ENCODE data around the gene FBLN7. TPM values are rescaled to one million over a fixed set of nuclear protein-coding genes. Genes with fewer than 3 reads are reported as not detected.

Gene FBLN7
- total RNA-seq, 1 donor from 2014 or later = 1.2 TPM

GRCh38 chr2:112156152-112156986 lies 18.2 kb downstream of the FBLN7 start:
- DNase-seq (ENCODE audit: low spot score) = no peak

DNA sequence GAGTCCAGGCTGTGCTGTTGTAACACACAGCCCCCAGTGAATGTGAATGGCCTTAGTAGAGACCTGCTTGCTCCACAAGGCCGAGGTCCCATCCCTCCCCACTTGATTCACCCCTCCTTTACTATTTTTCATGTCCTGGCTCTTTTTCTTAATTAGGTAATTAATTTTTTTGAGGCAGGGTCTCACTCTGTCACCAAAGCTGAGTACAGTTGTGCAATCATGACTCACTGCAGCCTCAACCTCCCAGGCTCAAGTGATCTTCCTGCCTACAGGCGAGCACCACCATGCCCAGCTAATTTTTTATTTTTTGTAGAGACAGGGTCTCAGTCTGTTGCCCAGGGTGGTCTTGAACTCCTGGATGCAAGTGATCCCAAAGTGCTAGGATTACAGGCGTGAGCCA lies 19.3 kb downstream of the FBLN7 start:
- no peak for DNase-seq (ENCODE audit: low spot score)

GRCh38 chr2:112159454-112159921 lies 21.3 kb downstream of the FBLN7 start:
- no peak for DNase-seq (ENCODE audit: low spot score)

DNA sequence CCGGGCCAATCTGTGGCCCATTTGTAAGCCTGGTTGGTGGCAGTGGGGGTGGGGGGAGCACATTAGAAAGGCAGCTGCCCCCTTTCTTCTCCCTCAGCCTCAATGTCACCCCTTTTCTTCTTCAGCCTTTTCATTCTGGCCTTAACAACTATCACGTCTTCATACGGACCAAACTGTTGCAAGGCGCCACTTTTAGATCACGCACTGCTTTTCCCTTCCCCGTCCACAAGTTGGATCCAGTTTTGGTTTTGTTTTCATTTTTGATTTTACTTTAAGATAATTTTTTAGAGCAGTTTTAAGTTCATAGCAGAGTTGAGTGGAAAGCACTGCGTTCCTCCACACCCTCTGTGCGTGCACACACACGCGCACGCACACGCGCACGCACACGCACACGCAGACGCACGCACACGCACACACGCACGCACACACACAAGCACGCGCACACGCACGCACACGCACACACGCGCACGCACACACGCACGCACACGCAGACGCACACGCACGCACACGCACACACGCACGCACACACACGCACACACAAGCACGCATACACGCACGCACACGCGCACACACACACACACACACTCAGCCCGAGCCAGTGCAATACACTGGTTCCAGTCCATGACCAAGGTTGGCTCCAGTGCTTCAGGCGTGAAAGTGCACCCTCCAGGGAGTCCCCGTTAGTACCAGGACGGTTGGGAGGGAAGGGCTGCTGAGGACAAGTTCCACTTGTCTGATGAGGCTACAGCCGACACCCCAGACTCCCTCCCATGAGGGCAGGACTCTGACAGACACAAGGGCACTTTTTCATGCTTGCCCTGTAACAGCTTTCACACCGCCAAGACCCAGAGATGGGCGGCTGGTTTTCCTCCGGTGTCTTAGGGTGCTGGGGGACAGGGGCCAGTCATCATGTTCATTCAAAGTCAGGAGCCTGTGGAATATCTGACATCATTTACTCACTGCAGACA lies 22.4 kb downstream of the FBLN7 start:
- DNase-seq (ENCODE audit: low spot score) = no peak

DNA sequence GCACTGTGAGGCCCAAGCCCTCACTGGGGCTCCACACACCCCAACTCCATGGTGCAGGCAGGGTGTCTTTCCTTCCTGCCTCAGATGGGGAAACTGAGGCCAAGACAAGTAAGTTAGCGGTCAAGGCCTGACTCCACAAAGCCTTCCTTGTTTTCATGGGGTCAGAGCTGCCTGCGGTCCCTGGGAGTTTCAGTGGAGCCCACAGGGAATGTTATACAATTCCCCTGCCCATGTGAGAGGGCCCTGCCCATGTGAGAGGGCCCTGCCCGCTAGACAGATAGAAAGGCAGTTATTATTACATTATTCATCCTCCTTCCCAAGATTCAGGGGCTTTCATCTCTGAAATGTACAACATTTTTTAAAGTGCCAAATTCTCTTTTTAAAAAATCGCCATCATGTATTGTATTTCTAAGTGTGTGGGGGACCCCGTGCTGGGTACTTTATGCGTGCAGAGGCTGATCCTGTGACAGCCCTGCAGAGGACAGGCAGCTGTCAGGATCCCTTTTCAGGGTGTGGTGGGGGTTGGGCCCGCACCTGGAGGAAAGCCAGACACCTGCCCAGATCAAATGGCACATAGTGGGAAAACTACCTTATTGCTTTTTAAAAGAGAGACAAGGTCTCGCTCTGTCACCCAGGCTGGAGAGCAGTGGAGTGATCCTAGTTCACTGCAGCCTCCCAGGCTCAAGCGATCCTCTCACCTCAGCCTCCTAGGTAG lies 23.4 kb downstream of the FBLN7 start:
- no peak for DNase-seq (ENCODE audit: low spot score)

- no peak for DNase-seq (ENCODE audit: low spot score)
Measured at GRCh38 chr2:112162341-112162740, 24.2 kb downstream of the FBLN7 start.

DNA sequence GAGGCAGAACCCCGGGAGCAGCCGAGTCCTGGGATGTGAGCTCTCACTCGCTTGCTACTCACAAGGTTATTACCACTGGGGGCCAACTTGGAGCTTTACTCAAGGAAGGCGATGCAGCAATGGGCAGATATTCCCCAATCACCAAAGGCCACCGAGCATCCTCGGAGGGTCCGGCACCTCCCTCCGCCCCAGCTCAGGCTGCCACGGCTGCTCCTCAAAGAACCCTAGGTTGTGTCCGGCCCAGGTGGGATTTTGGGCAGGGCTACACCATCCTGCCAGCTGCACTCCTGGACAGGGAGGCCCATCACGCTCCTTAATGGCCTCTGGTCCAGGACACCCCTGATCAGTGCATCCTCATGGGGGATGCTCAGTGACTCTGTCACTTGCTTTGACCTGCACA lies 24.8 kb downstream of the FBLN7 start:
- no peak for DNase-seq (ENCODE audit: low spot score)

- DNase-seq (ENCODE audit: low spot score) = no peak
Measured at GRCh38 chr2:112163541-112163981, 25.4 kb downstream of the FBLN7 start.

GRCh38 chr2:112164876-112165275 lies 26.7 kb downstream of the FBLN7 start:
- no peak for DNase-seq (ENCODE audit: low spot score)

DNA sequence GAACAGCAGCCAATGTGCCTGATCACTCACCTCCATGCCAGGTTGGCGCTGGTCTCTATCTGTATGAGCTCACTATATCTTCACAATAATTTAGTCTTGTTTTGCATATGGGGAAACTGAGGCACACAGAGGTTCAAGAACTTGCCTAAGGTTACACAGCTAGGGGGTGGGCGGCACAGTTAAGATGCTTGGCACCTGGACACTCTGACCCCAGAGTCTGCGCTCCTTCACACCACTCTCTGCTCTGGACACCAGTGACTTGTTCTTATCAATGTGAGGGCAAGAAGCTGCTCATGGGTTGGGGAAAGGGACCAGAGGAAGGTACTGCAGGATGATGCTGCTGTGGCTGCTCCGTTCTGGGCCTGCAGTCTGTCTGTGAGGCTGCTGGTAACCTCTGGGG lies 27.1 kb downstream of the FBLN7 start:
- DNase-seq (ENCODE audit: low spot score) = no peak

DNA sequence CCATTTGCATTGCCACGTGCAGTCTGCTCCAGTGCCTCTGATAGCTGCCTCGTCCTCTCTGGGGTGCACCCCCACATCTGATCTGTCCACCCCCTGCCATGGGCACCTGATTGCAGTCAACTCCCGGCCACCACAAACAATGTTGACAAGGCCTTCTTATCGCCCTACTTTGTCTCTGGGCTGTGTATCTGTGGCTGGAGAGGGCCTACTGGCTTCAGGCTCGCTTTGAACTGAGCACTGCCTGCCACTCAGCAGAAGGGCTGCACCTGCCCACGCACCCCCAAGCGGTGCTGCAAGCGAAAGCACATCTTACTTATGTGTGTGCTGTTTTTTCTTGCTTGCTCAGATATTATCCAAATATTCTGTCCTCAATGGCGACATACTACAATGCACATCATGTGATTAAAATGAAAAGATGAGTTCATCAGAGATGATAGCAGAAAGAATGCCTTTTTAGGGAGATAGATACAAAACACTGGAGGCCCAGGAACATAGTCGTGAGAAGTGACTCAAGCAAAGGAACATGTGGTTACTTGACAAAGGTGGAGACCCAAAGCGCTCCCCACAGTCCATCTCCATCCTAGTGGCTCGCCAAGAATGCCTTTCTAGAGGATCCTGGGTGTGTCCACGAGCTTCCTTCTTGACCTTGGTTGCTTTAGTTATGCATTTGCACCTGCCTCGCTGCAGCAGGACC lies 28.8 kb downstream of the FBLN7 start:
- no peak for DNase-seq (ENCODE audit: low spot score)

GRCh38 chr2:112168422-112169124 lies 30.4 kb downstream of the FBLN7 start:
- no peak for DNase-seq (ENCODE audit: low spot score)

- no peak for DNase-seq (ENCODE audit: low spot score)
Measured at GRCh38 chr2:112170495-112170894, 32.3 kb downstream of the FBLN7 start.

DNA sequence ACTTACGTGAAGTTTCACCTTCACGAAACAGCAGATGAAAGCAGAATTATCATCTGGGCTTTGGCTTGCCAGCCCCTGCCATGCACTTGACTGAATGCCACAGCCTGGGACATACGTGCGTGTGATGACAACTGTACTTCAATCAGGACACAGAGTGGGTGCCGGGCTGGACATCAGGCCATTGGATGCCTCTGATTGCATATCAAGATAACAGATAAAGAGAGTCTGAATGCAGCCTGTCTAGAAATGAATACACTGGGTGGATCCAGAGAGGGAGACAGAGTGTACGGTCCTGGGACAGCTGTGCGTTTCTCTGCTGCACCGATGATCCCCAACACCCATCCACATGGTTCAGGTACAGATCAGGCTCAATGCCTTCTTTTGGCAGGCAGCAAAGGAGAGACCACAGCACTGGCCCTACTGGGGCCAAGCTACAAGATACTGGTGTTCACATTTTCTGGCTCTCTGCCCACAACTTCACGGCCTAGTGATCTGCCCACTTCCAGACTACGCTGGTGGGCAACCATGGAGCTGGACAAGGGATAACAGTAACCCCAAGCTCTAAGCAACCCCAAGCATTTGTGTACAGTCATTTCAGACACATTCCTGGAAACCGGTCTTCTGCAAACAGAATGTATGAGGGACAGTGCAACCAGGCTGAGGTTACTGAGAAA lies 35.6 kb downstream of the FBLN7 start:
- DNase-seq (ENCODE audit: low spot score) = no peak

- no peak for DNase-seq (ENCODE audit: low spot score)
Measured at GRCh38 chr2:112174383-112174782, 36.2 kb downstream of the FBLN7 start.

GRCh38 chr2:112175333-112175732 lies 37.1 kb downstream of the FBLN7 start:
- no peak for DNase-seq (ENCODE audit: low spot score)

GRCh38 chr2:112175958-112176573 lies 37.9 kb downstream of the FBLN7 start:
- DNase-seq (ENCODE audit: low spot score) = no peak

GRCh38 chr2:112181571-112182290 lies 43.5 kb downstream of the FBLN7 start:
- no peak for DNase-seq (ENCODE audit: low spot score)

DNA sequence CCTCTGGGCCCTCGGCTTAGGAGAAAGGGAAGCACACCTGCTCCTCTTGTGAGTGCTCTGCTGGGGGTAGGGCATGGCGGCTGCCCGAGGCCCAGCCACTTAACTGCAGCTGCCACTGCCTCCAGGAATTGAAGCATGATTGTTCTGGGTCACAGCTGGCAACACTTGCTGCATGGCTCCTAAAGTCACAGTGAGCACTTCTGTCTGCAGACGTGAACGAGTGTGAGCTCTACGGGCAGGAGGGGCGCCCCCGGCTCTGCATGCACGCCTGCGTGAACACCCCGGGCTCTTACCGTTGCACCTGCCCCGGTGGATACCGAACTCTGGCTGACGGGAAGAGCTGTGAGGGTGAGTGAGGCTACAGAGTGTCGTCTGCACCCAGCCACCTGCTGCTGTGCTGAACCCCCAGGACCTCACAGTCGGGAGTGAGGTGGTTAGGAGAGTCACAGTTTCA lies 44.4 kb downstream of the FBLN7 start:
- DNase-seq (ENCODE audit: low spot score) = no peak
